Measurements from ENCODE around the gene MDK. TPM values are rescaled to one million over a fixed set of nuclear protein-coding genes. Genes with fewer than 3 reads are reported as not detected.

Gene MDK
- total and polyA plus RNA-seq, 2 of the 13 experiments (the other 11 are each of a cell fraction or from before 2014, with no cell fraction given) = 312 to 407 TPM

- ChIA-PET CTCF (ENCODE audit: low intra/inter-chr PET ratio, low total read pairs) (no interaction called here), POLR2A (interaction anchor here (1.6 to 2.0 kb wide), 2 partner anchors 8 to 163 kb away, joined by 5 to 9 read pairs; no protein-coding TSS in a partner anchor)
- no peaks in the 10 kb centered on the region for H3K79me2 ChIP-seq (ENCODE audit: insufficient read depth, low read length)
- H3K27ac ChIP-seq (ENCODE audit: extremely low read length, insufficient read depth, low read length) = no peak overlapping the region
- intact Hi-C loops (cut with micrococcal nuclease; ENCODE audit: unreplicated experiment) (no loop called here), in situ Hi-C loops (cut with HindIII; ENCODE audit: extremely low pct_ligation_motif_present, low pct_unique_long_range_greater_than_20kb) (no loop called here)
- peaks cover 53% of the 10 kb centered on the region for H3K4me1 ChIP-seq (ENCODE audit: insufficient read depth, low read length)
- H3K4me2 ChIP-seq (ENCODE audit: low read depth, low read length) = peak overlapping the region; percentile 73
- DNase-seq (ENCODE audit: low spot score) = no peak
- H3K36me3 ChIP-seq (replicated peaks in 1 of 2; ENCODE audit: control insufficient read depth in 1 of 2, insufficient read depth in 2 of 2, low read length in 2 of 2) = peaks cover 0 to under 1% of the 10 kb centered on the region in 2 experiments; a peak in 1 of 5 replicates
- BruUV-seq (replicated peaks) = no TSS peak
- no peak for FAIRE-seq
- H2AFZ ChIP-seq (ENCODE audit: low read length) = no peak overlapping the region
- peaks cover 15% of the 10 kb centered on the region for H4K20me1 ChIP-seq (ENCODE audit: insufficient read depth, low read length)
- WGBS (ENCODE audit: low lambda C conversion rate) = 0% methylated on average over 3 of the region's 31 CpGs
- peaks cover 13 to 36% of the 10 kb centered on the region in 2 experiments for H3K27me3 ChIP-seq (ENCODE audit: control insufficient read depth in 1 of 2, insufficient read depth in 2 of 2, low read length in 2 of 2)
- H3K9me3 ChIP-seq (ENCODE audit: low read length) = no peaks in the 10 kb centered on the region
- H3K9ac ChIP-seq (ENCODE audit: insufficient read depth, low read depth, low read length) = no peak overlapping the region
- peak overlapping the region; percentile 41 to 82 (median 58); a peak in 4 of 6 replicates for H3K4me3 ChIP-seq (replicated peaks in 1 of 3; ENCODE audit: insufficient read depth in 1 of 3, low read depth in 2 of 3, low read length in 3 of 3)
- ATAC-seq = no peak
- TF ChIP-seq TOE1 (CRISPR knock-in tag; IDR thresholded peaks at IDR 0.05) (no peak), ZNF784 (CRISPR knock-in tag; IDR thresholded peaks at IDR 0.05; ENCODE audit: borderline replicate concordance) (no peak), SP1 (IDR thresholded peaks at IDR 0.05) (no peak), SP1 (CRISPR knock-in tag; IDR thresholded peaks at IDR 0.05) (no peak), ZNF777 (CRISPR knock-in tag; IDR thresholded peaks at IDR 0.05) (peak; percentile 69; the same call in 1 of the 2 replicates), MAX (IDR thresholded peaks at IDR 0.05) (no peak), RXRA (CRISPR knock-in tag; IDR thresholded peaks at IDR 0.05) (no peak), MAFK (conservative IDR thresholded peaks at IDR 0.05 in 1 of 2, IDR thresholded peaks at IDR 0.05 in 1 of 2; ENCODE audit: low read length in 2 of 2) (no peak), ZNF615 (CRISPR knock-in tag; IDR thresholded peaks at IDR 0.05; ENCODE audit: borderline replicate concordance) (no peak), DR1 (CRISPR knock-in tag; IDR thresholded peaks at IDR 0.05) (no peak), GABPB1 (CRISPR knock-in tag; IDR thresholded peaks at IDR 0.05) (0 out of 2 replicates have a peak, but pooled peaks have one; percentile 1), ZNF781 (CRISPR knock-in tag; IDR thresholded peaks at IDR 0.05; ENCODE audit: borderline replicate concordance, not compliant biosample characterization) (no peak), NRL (CRISPR knock-in tag; IDR thresholded peaks at IDR 0.05; ENCODE audit: borderline replicate concordance) (no peak), SRY (CRISPR knock-in tag; IDR thresholded peaks at IDR 0.05) (no peak), ZNF639 (CRISPR knock-in tag; conservative IDR thresholded peaks at IDR 0.05) (no peak), GTF3A (CRISPR knock-in tag; conservative IDR thresholded peaks at IDR 0.05) (no peak), GLMP (CRISPR knock-in tag; IDR thresholded peaks at IDR 0.05; ENCODE audit: borderline replicate concordance) (no peak), HNF1A (IDR thresholded peaks at IDR 0.05; ENCODE audit: low read depth) (no peak), HNF1A (CRISPR knock-in tag; IDR thresholded peaks at IDR 0.05; ENCODE audit: borderline replicate concordance) (no peak)
These were observed 9.7 kb downstream of the MDK start for GRCh38 chr11:46391186-46391577.

All from HepG2 (cell line).